Esophagus squamous epithelium (tissue), 4 donors: ENCODE data around the gene FHL2.

Source experiments
- CTCF ChIP-seq, 6 experiments: fragments of 450-650 bp in 4 of 6; fragments of 200-600 bp in 2 of 6; sonication (generic) in 2 of 6; IDR thresholded peaks; one replicate each; pipeline ENCODE4 v1.5.1; 2016 to 2019; ENCODE audit warnings: antibody characterized with exemption in 6 of 6, mild to moderate bottlenecking in 4 of 6, moderate library complexity in 4 of 6
- POLR2A ChIP-seq, 4 donors: fragments of 450-650 bp; IDR thresholded peaks; one replicate each; pipeline ENCODE4 v1.6.1; 2017; ENCODE audit warnings: antibody characterized with exemption in 4 of 4, mild to moderate bottlenecking in 4 of 4, moderate library complexity in 3 of 4

- no peak for TF ChIP-seq CTCF (IDR thresholded peaks at IDR 0.05)
- no peak for TF ChIP-seq POLR2A (IDR thresholded peaks at IDR 0.05)
Observed at GRCh38 chr2:105320651-105321215, 78.1 kb downstream of the FHL2 start.
